Panc1 (cell line): ENCODE data around the gene POFUT2. TPM values are rescaled to one million over a fixed set of nuclear protein-coding genes. Genes with fewer than 3 reads are reported as not detected.
"Not testable (repeated sequence)": the region's sequence is repeated elsewhere in the genome, so short reads cannot be mapped to it uniquely, and the experiment has no call there.

Experiments used
- ATAC-seq: fragments of 200-7000 bp; cut with Tn5 transposase; 2 replicates; pipeline ENCODE4 v1.9.1; 2020; ENCODE audit warnings: mild to moderate bottlenecking, moderate library complexity
- BruUV-seq: library from RNA; stranded (reverse); fragments of 400-500 nt; replicated peaks from 2 replicates; lab custom pipeline; 2021; lab: Mats Ljungman, UMichigan
- CTCF ChIA-PET: fragments of 300-600 bp; sonication (Branson Sonifier 250); formaldehyde crosslinking; loops from one replicate; lab custom pipeline; 2022; ENCODE audit warnings: antibody characterized with exemption; lab: Charles Lee
- POLR2A ChIA-PET: fragments of 300-600 bp; sonication (Branson Sonifier 250); formaldehyde crosslinking; loops from one replicate; lab custom pipeline; 2022; ENCODE audit warnings: antibody characterized with exemption; lab: Charles Lee
- DNase-seq: peaks from one replicate; pipeline ENCODE4 v3.0.0-alpha.2; 2010; ENCODE audit warnings: low read depth, low spot score
- H3K27ac ChIP-seq: 2 replicates; pipeline ENCODE4 v1.5.1; 2011; ENCODE audit warnings: mild to moderate bottlenecking, low read length, inconsistent platforms
- H3K27me3 ChIP-seq: fragments of 200-500 bp; sonication (Bioruptor generic); 2 replicates; pipeline ENCODE4 v1.6.0; 2014; ENCODE audit warnings: low read length, inconsistent platforms; ENCODE audit not compliant: control insufficient read depth, insufficient read depth
- H3K36me3 ChIP-seq: fragments of 200-500 bp; sonication (Bioruptor generic); 2 replicates; pipeline ENCODE4 v1.5.1; 2014; ENCODE audit warnings: inconsistent platforms, mild to moderate bottlenecking, low read length, moderate library complexity; ENCODE audit not compliant: control insufficient read depth, insufficient read depth
- H3K4me1 ChIP-seq: 2 replicates; pipeline ENCODE4 v1.5.1; 2011; ENCODE audit warnings: inconsistent platforms, mild to moderate bottlenecking, low read length, moderate library complexity; ENCODE audit not compliant: control insufficient read depth, insufficient read depth
- H3K4me3 ChIP-seq, 2 experiments: 2 replicates each; pipeline ENCODE4 v1.5.1; 2011 to 2012; ENCODE audit warnings: low read depth in 2 of 2, low read length in 2 of 2, mild to moderate bottlenecking in 2 of 2, inconsistent platforms in 1 of 2, moderate library complexity in 1 of 2
- H3K9me3 ChIP-seq: fragments of 200-500 bp; sonication (Bioruptor generic); 2 replicates; pipeline ENCODE4 v1.5.1; 2014; ENCODE audit warnings: low read depth, mild to moderate bottlenecking, inconsistent platforms, low read length, moderate library complexity; ENCODE audit not compliant: control insufficient read depth, insufficient read depth
- POLR2AphosphoS5 ChIP-seq: IDR thresholded peaks from 2 replicates; pipeline ENCODE4 v1.6.1; 2012; ENCODE audit warnings: mild to moderate bottlenecking, low read depth, low read length, moderate library complexity
- REST ChIP-seq, 2 experiments: IDR thresholded peaks; 2 replicates each; pipeline ENCODE4 v1.6.1; 2011 to 2012; ENCODE audit warnings: low read depth in 2 of 2, control low read depth in 1 of 2, low read length in 1 of 2, mild to moderate bottlenecking in 1 of 2, moderate library complexity in 1 of 2; ENCODE audit not compliant: insufficient read depth in 1 of 2
- SIN3A ChIP-seq: IDR thresholded peaks from 2 replicates; pipeline ENCODE4 v1.6.1; 2012; ENCODE audit warnings: low read depth, mild to moderate bottlenecking, low read length, moderate library complexity, borderline replicate concordance; ENCODE audit not compliant: insufficient read depth
- TCF7L2 ChIP-seq: IDR thresholded peaks from 2 replicates; pipeline ENCODE4 v1.6.1; 2011; ENCODE audit warnings: mild to moderate bottlenecking, low read depth, low read length, inconsistent platforms
- in situ Hi-C: cut with HindIII; loops from 2 replicates; pipeline ENCODE4 v1.10.0; 2016; ENCODE audit warnings: low sequenced_read_pairs, low pct_unique_long_range_greater_than_20kb
- intact Hi-C: fragments of 100-400 bp; cut with micrococcal nuclease; formaldehyde crosslinking; loops from one replicate; pipeline ENCODE4 v1.10.0; 2022; ENCODE audit not compliant: unreplicated experiment
- total RNA-seq: library from RNA; stranded (reverse); gene quantifications from one replicate; pipeline ENCODE4 v1.2.1, GENCODE V29; 2021; ENCODE audit not compliant: unreplicated experiment
- TF ChIP-seq, protein P1 (sequence below): fragments of 450-650 bp; IDR thresholded peaks from 2 replicates; pipeline ENCODE4 v1.5.1; 2017; ENCODE audit warnings: mild to moderate bottlenecking

POFUT2 gene
- total RNA-seq, 1 experiment from 2014 or later, result 59.6 TPM

DNA sequence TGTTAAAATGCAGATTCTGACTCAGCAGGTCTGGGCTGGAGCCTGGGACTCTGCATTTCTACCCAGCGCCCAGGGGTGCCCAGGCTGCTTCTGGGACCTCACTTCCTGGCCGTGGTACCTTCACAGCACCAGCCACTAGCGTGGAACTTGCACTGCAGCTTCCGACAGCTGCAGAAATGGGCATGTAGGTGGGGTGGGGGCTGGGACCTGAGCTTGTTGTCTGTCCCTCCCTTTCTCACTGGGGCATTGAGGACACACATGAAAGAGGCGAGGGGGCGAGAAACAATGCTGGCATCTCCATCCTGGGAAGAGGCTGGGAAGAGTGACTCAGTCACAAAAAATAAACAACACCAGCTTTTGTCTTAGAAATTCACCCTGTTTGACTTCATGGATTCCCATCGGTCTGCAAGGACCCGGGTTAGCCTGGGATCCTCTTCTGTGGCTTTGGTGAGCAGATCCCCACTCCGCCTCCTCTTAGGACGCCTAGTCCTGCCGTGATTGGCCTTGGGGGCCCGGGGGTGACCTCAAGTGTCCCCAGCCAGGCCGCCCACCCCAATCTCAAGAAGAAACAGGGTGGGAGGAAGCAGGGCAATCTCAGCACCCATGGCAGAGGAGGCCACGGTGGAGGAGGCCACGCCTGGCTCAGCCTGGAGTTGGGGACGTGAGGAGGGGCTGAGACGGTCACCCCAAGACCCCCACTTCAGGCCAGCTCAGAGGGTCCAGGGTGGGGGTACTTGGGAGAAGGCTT, 29.9 kb upstream of the POFUT2 start:
- Histone ChIP-seq H3K36me3 (no peaks in the 10 kb centered on the region), H3K27me3 (no peaks in the 10 kb centered on the region), H3K4me3 (no peak overlapping the region), H3K9me3 (no peaks in the 10 kb centered on the region), H3K27ac (peak overlapping the region; percentile 90), H3K4me1 (peaks cover 56% of the 10 kb centered on the region)
- intact Hi-C loops, result no loop called here
- in situ Hi-C loops, result no loop called here
- DNase-seq (no peak), ATAC-seq (no peak)
- POLR2A ChIA-PET, result interaction anchor here (0.6 kb wide), 1 partner anchor 31 kb away, joined by 3 read pairs; no protein-coding TSS in a partner anchor
- CTCF ChIA-PET, result no interaction called here
- TF ChIP-seq SIN3A (no peak), TCF7L2 (no peak), POLR2AphosphoS5 (no peak), REST (IDR thresholded peaks at IDR 0.05; ENCODE audit: insufficient read depth in 1 of 2, low read depth in 2 of 2, low read length in 1 of 2) (no peak)
- TF ChIP-seq, protein P1, sequence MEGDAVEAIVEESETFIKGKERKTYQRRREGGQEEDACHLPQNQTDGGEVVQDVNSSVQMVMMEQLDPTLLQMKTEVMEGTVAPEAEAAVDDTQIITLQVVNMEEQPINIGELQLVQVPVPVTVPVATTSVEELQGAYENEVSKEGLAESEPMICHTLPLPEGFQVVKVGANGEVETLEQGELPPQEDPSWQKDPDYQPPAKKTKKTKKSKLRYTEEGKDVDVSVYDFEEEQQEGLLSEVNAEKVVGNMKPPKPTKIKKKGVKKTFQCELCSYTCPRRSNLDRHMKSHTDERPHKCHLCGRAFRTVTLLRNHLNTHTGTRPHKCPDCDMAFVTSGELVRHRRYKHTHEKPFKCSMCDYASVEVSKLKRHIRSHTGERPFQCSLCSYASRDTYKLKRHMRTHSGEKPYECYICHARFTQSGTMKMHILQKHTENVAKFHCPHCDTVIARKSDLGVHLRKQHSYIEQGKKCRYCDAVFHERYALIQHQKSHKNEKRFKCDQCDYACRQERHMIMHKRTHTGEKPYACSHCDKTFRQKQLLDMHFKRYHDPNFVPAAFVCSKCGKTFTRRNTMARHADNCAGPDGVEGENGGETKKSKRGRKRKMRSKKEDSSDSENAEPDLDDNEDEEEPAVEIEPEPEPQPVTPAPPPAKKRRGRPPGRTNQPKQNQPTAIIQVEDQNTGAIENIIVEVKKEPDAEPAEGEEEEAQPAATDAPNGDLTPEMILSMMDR, result no peak
- BruUV-seq, result no TSS peak

- ATAC-seq (no peak), DNase-seq (no peak)
- Histone ChIP-seq H3K27me3 (no peaks in the 10 kb centered on the region), H3K9me3 (no peaks in the 10 kb centered on the region), H3K27ac (peak overlapping the region; percentile 90), H3K4me1 (peaks cover 50% of the 10 kb centered on the region), H3K4me3 (no peak overlapping the region), H3K36me3 (no peaks in the 10 kb centered on the region)
- CTCF ChIA-PET, result no interaction called here
- POLR2A ChIA-PET, result interaction anchor here (0.6 kb wide), 1 partner anchor 13 kb away, joined by 8 read pairs; no protein-coding TSS in a partner anchor
- TF ChIP-seq SIN3A (no peak), TCF7L2 (no peak)
- TF ChIP-seq, protein P1, result no peak
- BruUV-seq, result no TSS peak
- intact Hi-C loops (no loop called here), in situ Hi-C loops (no loop called here)
Observed at GRCh38 chr21:45316871-45317397, 29.2 kb upstream of the POFUT2 start.

- intact Hi-C loops, BruUV-seq, ATAC-seq, DNase-seq, H3K9me3 ChIP-seq, H3K27me3 ChIP-seq, H3K36me3 ChIP-seq, in situ Hi-C loops, H3K27ac ChIP-seq, H3K4me3 ChIP-seq: not testable (repeated sequence)
- ChIA-PET POLR2A (interaction anchor here (0.6 kb wide), 1 partner anchor 14 kb away, joined by 8 read pairs; no protein-coding TSS in a partner anchor), CTCF (interaction anchor here (0.7 kb wide), 1 partner anchor 14 kb away, joined by 3 read pairs; no protein-coding TSS in a partner anchor)
- peaks cover 40% of the 10 kb centered on the region for H3K4me1 ChIP-seq
Observed at GRCh38 chr21:45315676-45316470, 28.2 kb upstream of the POFUT2 start.
